HepG2 (cell line): ENCODE results near the gene ITGA2. TPM values are rescaled to one million over a fixed set of nuclear protein-coding genes. Genes with fewer than 3 reads are reported as not detected.

Source experiments
- CCDC6 ChIP-seq: sonication (generic); formaldehyde crosslinking; IDR thresholded peaks from 2 replicates; pipeline ENCODE4 v1.8.1; 2022; ENCODE audit warnings: mild to moderate bottlenecking, missing genetic modification reagents, moderate library complexity
- HES4 ChIP-seq: sonication (generic); formaldehyde crosslinking; IDR thresholded peaks from 2 replicates; pipeline ENCODE4 v1.9.0; 2021; ENCODE audit warnings: mild to moderate bottlenecking, missing genetic modification reagents, borderline replicate concordance
- KAT2B ChIP-seq: fragments of 150-350 bp; IDR thresholded peaks from 2 replicates; pipeline ENCODE4 v1.6.1; 2014; ENCODE audit warnings: low read depth, low read length, borderline replicate concordance
- MED13 ChIP-seq: sonication (generic); formaldehyde crosslinking; IDR thresholded peaks from 2 replicates; pipeline ENCODE4 v1.5.0; 2020; ENCODE audit warnings: missing genetic modification reagents
- MLX ChIP-seq: IDR thresholded peaks from 2 replicates; pipeline ENCODE4 v1.6.1; 2016
- ONECUT2 ChIP-seq: sonication (generic); formaldehyde crosslinking; IDR thresholded peaks from 2 replicates; pipeline ENCODE4 v1.4.0; 2020; ENCODE audit warnings: missing genetic modification reagents
- RFX5 ChIP-seq: IDR thresholded peaks from 2 replicates; pipeline ENCODE4 v1.6.1; 2011; ENCODE audit warnings: low read depth, low read length, improper control_type of control experiment
- SMAD9 ChIP-seq: sonication (generic); formaldehyde crosslinking; IDR thresholded peaks from 2 replicates; pipeline ENCODE4 v1.5.1; 2020; ENCODE audit warnings: mild to moderate bottlenecking, missing genetic modification reagents
- SNAI1 ChIP-seq: sonication (generic); formaldehyde crosslinking; IDR thresholded peaks from 2 replicates; pipeline ENCODE4 v1.5.0; 2020; ENCODE audit warnings: mild to moderate bottlenecking, missing genetic modification reagents, borderline replicate concordance
- SRY ChIP-seq: sonication (generic); formaldehyde crosslinking; IDR thresholded peaks from 2 replicates; pipeline ENCODE4 v1.8.0; 2022; ENCODE audit warnings: mild to moderate bottlenecking, missing genetic modification reagents
- WIZ ChIP-seq: sonication (generic); formaldehyde crosslinking; IDR thresholded peaks from 2 replicates; pipeline ENCODE4 v1.5.1; 2020; ENCODE audit warnings: mild to moderate bottlenecking, missing genetic modification reagents
- ZNF264 ChIP-seq: sonication (generic); formaldehyde crosslinking; IDR thresholded peaks from 2 replicates; pipeline ENCODE4 v1.4.0; 2020; ENCODE audit warnings: missing genetic modification reagents
- ZNF335 ChIP-seq: sonication (generic); formaldehyde crosslinking; IDR thresholded peaks from 2 replicates; pipeline ENCODE4 v1.4.0; 2020; ENCODE audit warnings: missing genetic modification reagents
- ZNF432 ChIP-seq: sonication (generic); formaldehyde crosslinking; IDR thresholded peaks from 2 replicates; pipeline ENCODE4 v1.5.0; 2020; ENCODE audit warnings: missing genetic modification reagents, mild to moderate bottlenecking, borderline replicate concordance
- ZNF496 ChIP-seq: sonication (generic); formaldehyde crosslinking; IDR thresholded peaks from 2 replicates; pipeline ENCODE4 v1.8.1; 2023; ENCODE audit warnings: mild to moderate bottlenecking, moderate library complexity, missing genetic modification reagents; ENCODE audit not compliant: insufficient replicate concordance
- ZNF543 ChIP-seq: sonication (generic); formaldehyde crosslinking; IDR thresholded peaks from 2 replicates; pipeline ENCODE4 v1.4.0; 2020; ENCODE audit warnings: mild to moderate bottlenecking, missing genetic modification reagents
- ZNF597 ChIP-seq: sonication (generic); formaldehyde crosslinking; IDR thresholded peaks from 2 replicates; pipeline ENCODE4 v1.5.0; 2020; ENCODE audit warnings: missing genetic modification reagents
- ZNF607 ChIP-seq: sonication (generic); formaldehyde crosslinking; IDR thresholded peaks from 2 replicates; pipeline ENCODE4 v1.5.1; 2020; ENCODE audit warnings: missing genetic modification reagents, mild to moderate bottlenecking, borderline replicate concordance
- ZNF761 ChIP-seq: sonication (generic); formaldehyde crosslinking; conservative IDR thresholded peaks from 2 replicates; pipeline ENCODE4 v1.4.0; 2020; ENCODE audit warnings: mild to moderate bottlenecking, missing genetic modification reagents
- polyA plus RNA-seq, 8 experiments: library from polyadenylated mRNA; depleted of rRNA in 3 of 8; stranded (reverse) in 7 of 8; unstranded in 1 of 8; fragments of >200 nt; fragmentation: Illumina TruSeq in 4 of 8; extraction: Trizol in 4 of 8; gene quantifications; 2 replicates each; pipeline versions ENCODE4 v1.2.1 to v1.2.3, GENCODE V29; 2011 to 2016; ENCODE audit warnings: low read depth in 4 of 8, missing spikeins in 1 of 8, mixed read lengths in 1 of 8; ENCODE audit not compliant: insufficient read depth in 1 of 8
- total RNA-seq, 5 experiments: library from RNA; depleted of rRNA; stranded (reverse); fragments of >200 nt; fragmentation: Illumina TruSeq; extraction: Trizol; gene quantifications; 2 replicates each; pipeline ENCODE4 v1.2.3, GENCODE V29; 2016; ENCODE audit warnings: low read depth in 1 of 5
- TF ChIP-seq, protein P1 (sequence below): sonication (generic); formaldehyde crosslinking; conservative IDR thresholded peaks from 2 replicates; pipeline ENCODE4 v1.4.0; 2020; ENCODE audit warnings: missing genetic modification reagents
- TF ChIP-seq, protein P2 (sequence below): sonication (generic); formaldehyde crosslinking; IDR thresholded peaks from 2 replicates; pipeline ENCODE4 v1.5.1; 2020; ENCODE audit warnings: missing genetic modification reagents, mild to moderate bottlenecking, borderline replicate concordance
- TF ChIP-seq, protein P3 (sequence below): IDR thresholded peaks from 2 replicates; pipeline ENCODE4 v1.6.1; 2016

Gene ITGA2
- total and polyA plus RNA-seq, 2 of the 13 experiments (the other 11 are each of a cell fraction or from before 2014, with no cell fraction given), result 15.8 to 58.3 TPM

- no peak for TF ChIP-seq MED13
- no peak for TF ChIP-seq ZNF597 (CRISPR knock-in tag)
- TF ChIP-seq ZNF264 (CRISPR knock-in tag), result no peak
- TF ChIP-seq ZNF761 (CRISPR knock-in tag), result 0 out of 2 replicates have a peak, but pooled peaks have one; percentile 50
- TF ChIP-seq WIZ (CRISPR knock-in tag), result no peak
- TF ChIP-seq, protein P1, sequence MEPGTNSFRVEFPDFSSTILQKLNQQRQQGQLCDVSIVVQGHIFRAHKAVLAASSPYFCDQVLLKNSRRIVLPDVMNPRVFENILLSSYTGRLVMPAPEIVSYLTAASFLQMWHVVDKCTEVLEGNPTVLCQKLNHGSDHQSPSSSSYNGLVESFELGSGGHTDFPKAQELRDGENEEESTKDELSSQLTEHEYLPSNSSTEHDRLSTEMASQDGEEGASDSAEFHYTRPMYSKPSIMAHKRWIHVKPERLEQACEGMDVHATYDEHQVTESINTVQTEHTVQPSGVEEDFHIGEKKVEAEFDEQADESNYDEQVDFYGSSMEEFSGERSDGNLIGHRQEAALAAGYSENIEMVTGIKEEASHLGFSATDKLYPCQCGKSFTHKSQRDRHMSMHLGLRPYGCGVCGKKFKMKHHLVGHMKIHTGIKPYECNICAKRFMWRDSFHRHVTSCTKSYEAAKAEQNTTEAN (CRISPR knock-in tag), result no peak
- no peak for TF ChIP-seq ZNF607 (CRISPR knock-in tag)
- no peak for TF ChIP-seq HES4
- TF ChIP-seq ZNF543 (CRISPR knock-in tag), result no peak
- no peak for TF ChIP-seq ZNF335 (CRISPR knock-in tag)
- no peak for TF ChIP-seq ZNF432 (CRISPR knock-in tag)
- no peak for TF ChIP-seq SMAD9 (CRISPR knock-in tag)
- TF ChIP-seq, protein P2, sequence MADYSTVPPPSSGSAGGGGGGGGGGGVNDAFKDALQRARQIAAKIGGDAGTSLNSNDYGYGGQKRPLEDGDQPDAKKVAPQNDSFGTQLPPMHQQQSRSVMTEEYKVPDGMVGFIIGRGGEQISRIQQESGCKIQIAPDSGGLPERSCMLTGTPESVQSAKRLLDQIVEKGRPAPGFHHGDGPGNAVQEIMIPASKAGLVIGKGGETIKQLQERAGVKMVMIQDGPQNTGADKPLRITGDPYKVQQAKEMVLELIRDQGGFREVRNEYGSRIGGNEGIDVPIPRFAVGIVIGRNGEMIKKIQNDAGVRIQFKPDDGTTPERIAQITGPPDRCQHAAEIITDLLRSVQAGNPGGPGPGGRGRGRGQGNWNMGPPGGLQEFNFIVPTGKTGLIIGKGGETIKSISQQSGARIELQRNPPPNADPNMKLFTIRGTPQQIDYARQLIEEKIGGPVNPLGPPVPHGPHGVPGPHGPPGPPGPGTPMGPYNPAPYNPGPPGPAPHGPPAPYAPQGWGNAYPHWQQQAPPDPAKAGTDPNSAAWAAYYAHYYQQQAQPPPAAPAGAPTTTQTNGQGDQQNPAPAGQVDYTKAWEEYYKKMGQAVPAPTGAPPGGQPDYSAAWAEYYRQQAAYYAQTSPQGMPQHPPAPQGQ (CRISPR knock-in tag), result no peak
- TF ChIP-seq, protein P3, sequence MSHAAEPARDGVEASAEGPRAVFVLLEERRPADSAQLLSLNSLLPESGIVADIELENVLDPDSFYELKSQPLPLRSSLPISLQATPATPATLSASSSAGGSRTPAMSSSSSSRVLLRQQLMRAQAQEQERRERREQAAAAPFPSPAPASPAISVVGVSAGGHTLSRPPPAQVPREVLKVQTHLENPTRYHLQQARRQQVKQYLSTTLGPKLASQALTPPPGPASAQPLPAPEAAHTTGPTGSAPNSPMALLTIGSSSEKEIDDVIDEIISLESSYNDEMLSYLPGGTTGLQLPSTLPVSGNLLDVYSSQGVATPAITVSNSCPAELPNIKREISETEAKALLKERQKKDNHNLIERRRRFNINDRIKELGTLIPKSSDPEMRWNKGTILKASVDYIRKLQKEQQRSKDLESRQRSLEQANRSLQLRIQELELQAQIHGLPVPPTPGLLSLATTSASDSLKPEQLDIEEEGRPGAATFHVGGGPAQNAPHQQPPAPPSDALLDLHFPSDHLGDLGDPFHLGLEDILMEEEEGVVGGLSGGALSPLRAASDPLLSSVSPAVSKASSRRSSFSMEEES, result no peak
- no peak for TF ChIP-seq MLX
- no peak for TF ChIP-seq ZNF496 (CRISPR knock-in tag)
- TF ChIP-seq RFX5, result no peak
- no peak for TF ChIP-seq KAT2B
- TF ChIP-seq CCDC6, result no peak
- TF ChIP-seq ONECUT2 (CRISPR knock-in tag), result no peak
- no peak for TF ChIP-seq SNAI1 (CRISPR knock-in tag)
- TF ChIP-seq SRY (CRISPR knock-in tag), result no peak
These were observed 32.0 kb upstream of the ITGA2 start (continued) for GRCh38 chr5:52956915-52957747.
